GM12878 (cell line): ENCODE results near the gene MUSTN1. TPM values are rescaled to one million over a fixed set of nuclear protein-coding genes. Genes with fewer than 3 reads are reported as not detected.

Experiments
- ATAC-seq: fragments of 200-7000 bp; cut with Tn5 transposase; 3 replicates; pipeline ENCODE4 v1.9.1; 2020; ENCODE audit warnings: mild to moderate bottlenecking, moderate library complexity
- BruUV-seq: library from RNA; stranded (reverse); fragments of 400-500 nt; replicated peaks from 2 replicates; lab custom pipeline; 2021; lab: Mats Ljungman, UMichigan
- CTCF ChIA-PET: fragments of 300-600 bp; sonication (Branson Sonifier 250); formaldehyde crosslinking; extraction: SDS; loops from one replicate; lab custom pipeline; 2021; ENCODE audit warnings: inconsistent platforms; lab: Yijun Ruan, JAX
- POLR2A ChIA-PET: fragments of 350-600 bp; formaldehyde crosslinking; extraction: SDS; loops from one replicate; lab custom pipeline; 2021; ENCODE audit warnings: inconsistent platforms; lab: Charles Lee
- RAD21 ChIA-PET: fragments of 300-600 bp; sonication (Branson Sonifier 250); formaldehyde crosslinking; loops from one replicate; lab custom pipeline; 2023; ENCODE audit warnings: antibody characterized with exemption; ENCODE audit not compliant: unreplicated experiment; lab: Charles Lee
- SMC1A ChIA-PET: fragments of 300-600 bp; sonication (Branson Sonifier 250); formaldehyde crosslinking; loops from one replicate; lab custom pipeline; 2023; ENCODE audit not compliant: unreplicated experiment, uncharacterized antibody; lab: Charles Lee
- DNase-seq: peaks from one replicate; pipeline ENCODE4 v3.0.0-alpha.2; 2011; ENCODE audit warnings: low read depth, low spot score
- FAIRE-seq: peaks from 3 replicates; lab custom pipeline; 2011; peaks lifted over from hg19 to GRCh38; lab: Jason Lieb, UNC
- H2AFZ ChIP-seq: 2 replicates; pipeline ENCODE4 v1.6.0; 2011; ENCODE audit warnings: low read depth, low read length, control low read depth; ENCODE audit not compliant: control insufficient read depth
- H3K27ac ChIP-seq: 2 replicates; pipeline ENCODE4 v1.5.1; 2011; ENCODE audit warnings: control low read depth; ENCODE audit not compliant: control insufficient read depth, insufficient read depth
- H3K27me3 ChIP-seq, 2 experiments: replicated peaks in 1 of 2; 2 replicates each; pipeline versions ENCODE4 v1.6.0 to v1.6.1; 2011; ENCODE audit warnings: low read length in 1 of 2; ENCODE audit not compliant: control insufficient read depth in 2 of 2, insufficient read depth in 2 of 2
- H3K36me3 ChIP-seq, 2 experiments: 2 replicates each; pipeline ENCODE4 v1.5.1; 2011; ENCODE audit warnings: low read length in 1 of 2; ENCODE audit not compliant: control insufficient read depth in 2 of 2, insufficient read depth in 2 of 2
- H3K4me1 ChIP-seq: 2 replicates; pipeline ENCODE4 v1.6.1; 2011; ENCODE audit warnings: mild to moderate bottlenecking, low read length, moderate library complexity, mixed read lengths; ENCODE audit not compliant: control insufficient read depth, insufficient read depth
- H3K4me2 ChIP-seq: 2 replicates; pipeline ENCODE4 v1.6.0; 2011; ENCODE audit warnings: control low read depth; ENCODE audit not compliant: control insufficient read depth, insufficient read depth
- H3K4me3 ChIP-seq: fragments of 200-600 bp; sonication (generic); 2 replicates; pipeline ENCODE4 v1.5.1; 2016
- H3K79me2 ChIP-seq: 2 replicates; pipeline ENCODE4 v1.6.0; 2011; ENCODE audit warnings: low read length; ENCODE audit not compliant: control insufficient read depth, insufficient read depth
- H3K9ac ChIP-seq: 2 replicates; pipeline ENCODE4 v1.8.0; 2011; ENCODE audit warnings: low read length, control low read depth, mixed read lengths; ENCODE audit not compliant: control insufficient read depth, insufficient read depth
- H3K9me3 ChIP-seq: replicated peaks from 3 replicates; pipeline ENCODE4 v1.5.1; 2011; ENCODE audit warnings: mild to moderate bottlenecking, low read length; ENCODE audit not compliant: control insufficient read depth, insufficient read depth
- H4K20me1 ChIP-seq: 2 replicates; pipeline ENCODE4 v1.6.0; 2011; ENCODE audit not compliant: control insufficient read depth, insufficient read depth
- BHLHE40 ChIP-seq, 2 experiments: fragments of 450-650 bp in 1 of 2; IDR thresholded peaks; 2 replicates each; pipeline ENCODE4 v1.6.1; 2011 to 2017; ENCODE audit warnings: low read depth in 2 of 2, borderline replicate concordance in 1 of 2, improper control_type of control experiment in 1 of 2, low read length in 1 of 2, mild to moderate bottlenecking in 1 of 2
- EGR1 ChIP-seq, 2 experiments: IDR thresholded peaks; 1 replicate in 1 of 2; 2 replicates in 1 of 2; pipeline ENCODE4 v1.6.1; 2011 to 2012; ENCODE audit warnings: low read depth in 2 of 2, low read length in 2 of 2, borderline replicate concordance in 1 of 2, mild to moderate bottlenecking in 1 of 2, moderate library complexity in 1 of 2
- EP300 ChIP-seq, 2 experiments: fragments of 150-350 bp in 1 of 2; IDR thresholded peaks; 2 replicates each; pipeline ENCODE4 v1.6.1; 2011 to 2012; ENCODE audit warnings: low read depth in 2 of 2, low read length in 2 of 2, borderline replicate concordance in 1 of 2, improper control_type of control experiment in 1 of 2, inconsistent platforms in 1 of 2; ENCODE audit not compliant: control insufficient read depth in 1 of 2
- IKZF1 ChIP-seq: fragments of 450-650 bp; conservative IDR thresholded peaks from 2 replicates; pipeline ENCODE4 v1.6.1; 2017; ENCODE audit warnings: antibody characterized with exemption, mild to moderate bottlenecking
- POU2F2 ChIP-seq: IDR thresholded peaks from 3 replicates; pipeline ENCODE4 v1.6.1; 2011; ENCODE audit warnings: low read depth, mild to moderate bottlenecking, low read length, borderline replicate concordance
- RAD21 ChIP-seq: IDR thresholded peaks from 2 replicates; pipeline ENCODE4 v1.6.1; 2011; ENCODE audit warnings: mild to moderate bottlenecking, low read depth, low read length, moderate library complexity; ENCODE audit not compliant: insufficient read depth
- RELB ChIP-seq: fragments of 450-650 bp; IDR thresholded peaks from 2 replicates; pipeline ENCODE4 v1.6.1; 2017; ENCODE audit warnings: low read depth, mild to moderate bottlenecking, moderate library complexity
- SMAD1 ChIP-seq: fragments of 450-650 bp; IDR thresholded peaks from 2 replicates; pipeline ENCODE4 v1.6.1; 2018; ENCODE audit warnings: mild to moderate bottlenecking, low read depth; ENCODE audit not compliant: partially characterized antibody
- YY1 ChIP-seq: IDR thresholded peaks from 2 replicates; pipeline ENCODE4 v1.6.1; 2011; ENCODE audit warnings: low read depth, mild to moderate bottlenecking, low read length
- ZSCAN29 ChIP-seq: fragments of 450-650 bp; IDR thresholded peaks from 2 replicates; pipeline ENCODE4 v1.6.1; 2017; ENCODE audit warnings: mild to moderate bottlenecking, moderate library complexity
- ZZZ3 ChIP-seq: IDR thresholded peaks from 2 replicates; pipeline ENCODE4 v1.6.1; 2011; ENCODE audit warnings: low read depth; ENCODE audit not compliant: control insufficient read depth, insufficient read length
- WGBS: methylation state at CpG from one replicate; pipeline ENCODE4 v1.1.6; 2016; ENCODE audit warnings: low lambda C conversion rate; ENCODE audit not compliant: insufficient replicate concordance, insufficient coverage; ENCODE audit errors: missing lambda C conversion rate; 5-methylcytosine and 5-hydroxymethylcytosine counted together
- in situ Hi-C: fragments of 300-500 bp; cut with MboI; formaldehyde crosslinking; loops from 9 replicates; pipeline ENCODE4 v1.14.3; 2018; ENCODE audit warnings: mixed read lengths
- intact Hi-C: fragments of 100-400 bp; cut with micrococcal nuclease; formaldehyde crosslinking; loops from one replicate; pipeline ENCODE4 v1.14.2; 2022; ENCODE audit not compliant: unreplicated experiment
- polyA plus RNA-seq, 11 experiments: library from polyadenylated mRNA; depleted of rRNA in 4 of 11; unstranded in 6 of 11; stranded (reverse) in 5 of 11; fragments of >200 nt; fragmentation: Nextera tagmentation in 4 of 11; fragmentation: Illumina TruSeq in 1 of 11; extraction: Ambion mirVana in 4 of 11; extraction: Trizol in 1 of 11; gene quantifications; 1 replicate in 1 of 11; 2 replicates in 10 of 11; pipeline versions ENCODE4 v1.2.1 to v1.2.3, GENCODE V29; 2011 to 2016; ENCODE audit warnings: inconsistent platforms in 2 of 11, missing spikeins in 2 of 11, low read depth in 1 of 11
- total RNA-seq, 4 experiments: library from RNA; depleted of rRNA in 3 of 4; stranded (reverse); fragments of >200 nt in 3 of 4; fragmentation: Illumina TruSeq in 1 of 4; extraction: Trizol in 1 of 4; gene quantifications; 2 replicates each; pipeline versions ENCODE4 v1.2.1 to v1.2.3, GENCODE V29; 2013 to 2021
- TF ChIP-seq, protein P1 (sequence below): fragments of 450-650 bp; IDR thresholded peaks from 2 replicates; pipeline ENCODE4 v1.6.1; 2017; ENCODE audit warnings: mild to moderate bottlenecking, low read depth, inconsistent platforms; ENCODE audit not compliant: poor library complexity, severe bottlenecking
- TF ChIP-seq, protein P2 (sequence below): fragments of 450-650 bp; IDR thresholded peaks from 2 replicates; pipeline ENCODE4 v1.6.1; 2014; ENCODE audit warnings: mild to moderate bottlenecking
- TF ChIP-seq, protein P3 (sequence below), 3 experiments: IDR thresholded peaks in 2 of 3; conservative IDR thresholded peaks in 1 of 3; 2 replicates each; pipeline ENCODE4 v1.5.1; 2011; ENCODE audit warnings: low read depth in 3 of 3, low read length in 3 of 3, mild to moderate bottlenecking in 3 of 3, control low read depth in 2 of 3, moderate library complexity in 2 of 3, inconsistent platforms in 1 of 3, mixed read lengths in 1 of 3; ENCODE audit not compliant: control insufficient read depth in 2 of 3, insufficient read depth in 1 of 3; ENCODE audit errors: extremely low read depth in 1 of 3

MUSTN1 gene
- total and polyA plus RNA-seq, 10 of the 15 experiments (the other 5 are each of a cell fraction or from before 2014, with no cell fraction given), result 0.35 to 4.5 (median 1.2) TPM; not detected in 2

GRCh38 chr3:52822363-52822762 is 12.5 kb downstream of the MUSTN1 start (continued):
- TF ChIP-seq ZZZ3, result no peak

DNA sequence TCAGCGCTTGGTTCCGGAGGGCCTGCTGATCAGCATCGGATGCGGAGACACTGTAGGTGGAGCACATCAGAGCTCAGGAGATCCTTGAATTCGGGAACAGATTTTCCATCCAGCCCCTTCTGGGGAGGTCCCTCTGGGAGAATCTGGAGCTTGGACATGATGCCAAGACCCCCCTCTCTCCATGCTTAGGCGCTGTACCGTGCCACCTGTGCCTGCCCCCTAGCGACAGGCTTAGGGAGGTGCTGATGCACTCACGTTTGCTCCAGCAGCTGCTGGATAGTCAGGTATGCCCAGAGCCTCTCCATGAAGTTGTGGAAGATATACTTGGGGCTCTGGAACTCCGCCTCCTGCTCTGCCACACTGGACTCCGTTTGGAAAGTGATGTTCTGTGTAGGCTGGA is 14.1 kb downstream of the MUSTN1 start:
- intact Hi-C loops (loop anchor here (1.0 kb wide), 1 partner anchor 78 kb away; no protein-coding TSS in a partner anchor), in situ Hi-C loops (no loop called here)
- Histone ChIP-seq H3K4me2 (no peak overlapping the region), H3K36me3 (no peaks in the 10 kb centered on the region), H3K4me1 (no peaks in the 10 kb centered on the region), H3K9me3 (no peaks in the 10 kb centered on the region), H2AFZ (no peak overlapping the region), H4K20me1 (no peaks in the 10 kb centered on the region), H3K27ac (no peak overlapping the region), H3K27me3 (no peaks in the 10 kb centered on the region), H3K79me2 (no peaks in the 10 kb centered on the region), H3K9ac (no peak overlapping the region), H3K4me3 (no peak overlapping the region)
- ATAC-seq (peak; percentile 85), FAIRE-seq (no peak), DNase-seq (no peak)
- RAD21 ChIA-PET, result interaction anchor here (1.3 to 2.2 kb wide), 3 partner anchors 41 to 79 kb away, joined by 5 to 8 read pairs (median 5); no protein-coding TSS in a partner anchor
- SMC1A ChIA-PET, result interaction anchor here (1.1 to 1.5 kb wide), 4 partner anchors 30 to 81 kb away, joined by 3 to 5 read pairs (median 4); no protein-coding TSS in a partner anchor
- no TSS peak for BruUV-seq
- POLR2A ChIA-PET, result no interaction called here
- CTCF ChIA-PET, result interaction anchor here (0.6 to 2.6 kb wide), 21 partner anchors 9 to 344 kb away, joined by 3 to 25 read pairs (median 4); partner anchors contain the start of gene MUSTN1
- 49% methylated on average over 11 of the region's 11 CpGs for WGBS
- TF ChIP-seq, protein P1, sequence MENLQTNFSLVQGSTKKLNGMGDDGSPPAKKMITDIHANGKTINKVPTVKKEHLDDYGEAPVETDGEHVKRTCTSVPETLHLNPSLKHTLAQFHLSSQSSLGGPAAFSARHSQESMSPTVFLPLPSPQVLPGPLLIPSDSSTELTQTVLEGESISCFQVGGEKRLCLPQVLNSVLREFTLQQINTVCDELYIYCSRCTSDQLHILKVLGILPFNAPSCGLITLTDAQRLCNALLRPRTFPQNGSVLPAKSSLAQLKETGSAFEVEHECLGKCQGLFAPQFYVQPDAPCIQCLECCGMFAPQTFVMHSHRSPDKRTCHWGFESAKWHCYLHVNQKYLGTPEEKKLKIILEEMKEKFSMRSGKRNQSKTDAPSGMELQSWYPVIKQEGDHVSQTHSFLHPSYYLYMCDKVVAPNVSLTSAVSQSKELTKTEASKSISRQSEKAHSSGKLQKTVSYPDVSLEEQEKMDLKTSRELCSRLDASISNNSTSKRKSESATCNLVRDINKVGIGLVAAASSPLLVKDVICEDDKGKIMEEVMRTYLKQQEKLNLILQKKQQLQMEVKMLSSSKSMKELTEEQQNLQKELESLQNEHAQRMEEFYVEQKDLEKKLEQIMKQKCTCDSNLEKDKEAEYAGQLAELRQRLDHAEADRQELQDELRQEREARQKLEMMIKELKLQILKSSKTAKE, result no peak
- TF ChIP-seq BHLHE40 (IDR thresholded peaks at IDR 0.05; ENCODE audit: borderline replicate concordance in 1 of 2, low read depth in 2 of 2, low read length in 1 of 2) (0 out of 4 replicates have a peak, but pooled peaks of 1 of the 2 experiments have one; percentile 23), ZZZ3 (no peak), POU2F2 (no peak), EP300 (IDR thresholded peaks at IDR 0.05; ENCODE audit: borderline replicate concordance in 1 of 2, control insufficient read depth in 1 of 2, low read depth in 2 of 2, low read length in 2 of 2) (no peak), EGR1 (IDR thresholded peaks at IDR 0.05; ENCODE audit: borderline replicate concordance in 1 of 2, low read depth in 2 of 2, low read length in 2 of 2) (no peak), RELB (no peak), ZSCAN29 (no peak), SMAD1 (no peak), YY1 (no peak), IKZF1 (no peak), RAD21 (peak; percentile 54)
- TF ChIP-seq, protein P2, sequence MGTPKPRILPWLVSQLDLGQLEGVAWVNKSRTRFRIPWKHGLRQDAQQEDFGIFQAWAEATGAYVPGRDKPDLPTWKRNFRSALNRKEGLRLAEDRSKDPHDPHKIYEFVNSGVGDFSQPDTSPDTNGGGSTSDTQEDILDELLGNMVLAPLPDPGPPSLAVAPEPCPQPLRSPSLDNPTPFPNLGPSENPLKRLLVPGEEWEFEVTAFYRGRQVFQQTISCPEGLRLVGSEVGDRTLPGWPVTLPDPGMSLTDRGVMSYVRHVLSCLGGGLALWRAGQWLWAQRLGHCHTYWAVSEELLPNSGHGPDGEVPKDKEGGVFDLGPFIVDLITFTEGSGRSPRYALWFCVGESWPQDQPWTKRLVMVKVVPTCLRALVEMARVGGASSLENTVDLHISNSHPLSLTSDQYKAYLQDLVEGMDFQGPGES, result no peak
- TF ChIP-seq, protein P3, sequence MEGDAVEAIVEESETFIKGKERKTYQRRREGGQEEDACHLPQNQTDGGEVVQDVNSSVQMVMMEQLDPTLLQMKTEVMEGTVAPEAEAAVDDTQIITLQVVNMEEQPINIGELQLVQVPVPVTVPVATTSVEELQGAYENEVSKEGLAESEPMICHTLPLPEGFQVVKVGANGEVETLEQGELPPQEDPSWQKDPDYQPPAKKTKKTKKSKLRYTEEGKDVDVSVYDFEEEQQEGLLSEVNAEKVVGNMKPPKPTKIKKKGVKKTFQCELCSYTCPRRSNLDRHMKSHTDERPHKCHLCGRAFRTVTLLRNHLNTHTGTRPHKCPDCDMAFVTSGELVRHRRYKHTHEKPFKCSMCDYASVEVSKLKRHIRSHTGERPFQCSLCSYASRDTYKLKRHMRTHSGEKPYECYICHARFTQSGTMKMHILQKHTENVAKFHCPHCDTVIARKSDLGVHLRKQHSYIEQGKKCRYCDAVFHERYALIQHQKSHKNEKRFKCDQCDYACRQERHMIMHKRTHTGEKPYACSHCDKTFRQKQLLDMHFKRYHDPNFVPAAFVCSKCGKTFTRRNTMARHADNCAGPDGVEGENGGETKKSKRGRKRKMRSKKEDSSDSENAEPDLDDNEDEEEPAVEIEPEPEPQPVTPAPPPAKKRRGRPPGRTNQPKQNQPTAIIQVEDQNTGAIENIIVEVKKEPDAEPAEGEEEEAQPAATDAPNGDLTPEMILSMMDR (IDR thresholded peaks at IDR 0.05 in 2 of 3, conservative IDR thresholded peaks at IDR 0.05 in 1 of 3; ENCODE audit: control insufficient read depth in 2 of 3, extremely low read depth in 1 of 3, insufficient read depth in 1 of 3, low read depth in 3 of 3, low read length in 3 of 3), result peak; percentile 52 to 84 (median 66)
